Testis (tissue), 5 donors: ENCODE measurements around the gene IL21. TPM values are rescaled to one million over a fixed set of nuclear protein-coding genes. Genes with fewer than 3 reads are reported as not detected.

Source experiments
- DNase-seq: peaks from one replicate; pipeline ENCODE4 v3.0.0-alpha.2; 2019
- H3K27ac ChIP-seq, 2 donors: fragments of 200-600 bp; sonication (generic); one replicate each; pipeline ENCODE4 v1.5.1; 2019
- H3K27me3 ChIP-seq: fragments of 200-600 bp; sonication (generic); one replicate; pipeline ENCODE4 v1.5.1; 2019
- H3K36me3 ChIP-seq: fragments of 200-600 bp; sonication (generic); one replicate; pipeline ENCODE4 v1.5.1; 2017; ENCODE audit warnings: low read depth; ENCODE audit errors: missing control alignments
- H3K4me1 ChIP-seq: fragments of 200-600 bp; sonication (generic); one replicate; pipeline ENCODE4 v1.5.1; 2019
- H3K4me3 ChIP-seq, 2 donors: fragments of 200-600 bp; sonication (generic); one replicate each; pipeline ENCODE4 v1.5.1; 2017 to 2019
- H3K9me3 ChIP-seq: fragments of 200-600 bp; sonication (generic); one replicate; pipeline ENCODE4 v1.5.1; 2017
- CTCF ChIP-seq, 3 experiments: fragments of 450-650 bp in 2 of 3; fragments of 200-600 bp in 1 of 3; sonication (generic) in 1 of 3; IDR thresholded peaks; one replicate each; pipeline ENCODE4 v1.5.1; 2016 to 2019; ENCODE audit warnings: antibody characterized with exemption in 3 of 3, mild to moderate bottlenecking in 2 of 3, moderate library complexity in 1 of 3
- POLR2A ChIP-seq: fragments of 450-650 bp; IDR thresholded peaks from one replicate; pipeline ENCODE4 v1.6.1; 2017; ENCODE audit warnings: antibody characterized with exemption, mild to moderate bottlenecking, moderate library complexity
- WGBS, 2 donors: methylation state at CpG; one replicate each; pipeline ENCODE4 v1.1.5; 2018; 5-methylcytosine and 5-hydroxymethylcytosine counted together
- intact Hi-C: fragments of 100-400 bp; cut with DNase I; formaldehyde crosslinking; loops from one replicate; pipeline ENCODE4 v1.15.1; 2023; ENCODE audit warnings: low total_unique reads
- long read RNA-seq, 2 donors: transcript quantifications; one replicate each; lab custom pipeline, GENCODE V29; 2026
- polyA plus RNA-seq: library from polyadenylated mRNA; stranded (reverse); fragments of 350-450 nt; fragmentation: Illumina TruSeq; extraction: RNeasy Lipid Tissue Mini Kit (QIAGEN cat#74804); gene quantifications from one replicate; pipeline ENCODE4 v1.2.3, GENCODE V29; 2014; ENCODE audit warnings: low read depth, low replicate concordance; ENCODE audit not compliant: insufficient read depth
- total RNA-seq, 2 donors: library from RNA; depleted of rRNA; stranded (reverse); fragments of >200 nt; gene quantifications; one replicate each; pipeline ENCODE4 v1.2.3, GENCODE V29; 2016

The IL21 gene
- total RNA-seq = not detected
- polyA plus RNA-seq = 1.3 TPM
- long read RNA-seq, donor 1 = 0 reads
- long read RNA-seq, donor 2 = 0 reads

- Histone ChIP-seq H3K4me3 (no peak within 1 kb of the TSS), H3K27me3 (no peaks in the 10 kb centered on the region), H3K4me1 (no peaks in the 10 kb centered on the region), H3K9me3 (no peaks in the 10 kb centered on the region), H3K36me3 (no peaks in the 10 kb centered on the region), H3K27ac (no peak within 1 kb of the TSS)
- DNase-seq = no peak
- WGBS, 2 donors = 77 to 86% methylated on average over 4 of the region's 4 CpGs
- TF ChIP-seq POLR2A (no peak), CTCF (IDR thresholded peaks at IDR 0.05) (no peak)
- intact Hi-C loops = no loop called here
Observed at GRCh38 chr4:122621016-122621507, at the start of gene IL21. Gene IL21, minus strand, starts transcription at chr4:122621066. Its CDS starts 55 bp downstream, at chr4:122621011.

GRCh38 chr4:122669911-122670738 is 49.3 kb upstream of the IL21 start:
- 73 to 82% methylated on average over 3 to 30 of the region's 33 CpGs for WGBS, 2 donors
- Histone ChIP-seq H3K36me3 (no peaks in the 10 kb centered on the region), H3K27ac (no peak overlapping the region), H3K9me3 (no peaks in the 10 kb centered on the region), H3K27me3 (no peaks in the 10 kb centered on the region), H3K4me1 (peaks cover 12% of the 10 kb centered on the region), H3K4me3 (no peak overlapping the region)
- no peak for DNase-seq
- TF ChIP-seq CTCF (IDR thresholded peaks at IDR 0.05) (no peak), POLR2A (no peak)
- intact Hi-C loops = no loop called here

GRCh38 chr4:122668241-122668640 is 47.4 kb upstream of the IL21 start:
- Histone ChIP-seq H3K27ac (no peak overlapping the region), H3K36me3 (no peaks in the 10 kb centered on the region), H3K9me3 (no peaks in the 10 kb centered on the region), H3K4me3 (no peak overlapping the region), H3K27me3 (no peaks in the 10 kb centered on the region), H3K4me1 (peaks cover 12% of the 10 kb centered on the region)
- TF ChIP-seq CTCF (IDR thresholded peaks at IDR 0.05) = no peak
- TF ChIP-seq POLR2A = no peak
- DNase-seq = no peak
- 94 to 97% methylated on average over 4 of the region's 4 CpGs for WGBS, 2 donors
- intact Hi-C loops = no loop called here

- TF ChIP-seq CTCF (IDR thresholded peaks at IDR 0.05) (no peak), POLR2A (no peak)
- 33 to 44% methylated on average over 2 of the region's 2 CpGs for WGBS, 2 donors
- intact Hi-C loops = no loop called here
- no peak overlapping the region for H3K4me3 ChIP-seq
- no peak for DNase-seq
- H3K27me3 ChIP-seq = no peaks in the 10 kb centered on the region
- H3K27ac ChIP-seq = no peak overlapping the region
- H3K9me3 ChIP-seq = no peaks in the 10 kb centered on the region
- peaks cover 12% of the 10 kb centered on the region for H3K4me1 ChIP-seq
- H3K36me3 ChIP-seq = no peaks in the 10 kb centered on the region
Observed at GRCh38 chr4:122666527-122667245, 45.8 kb upstream of the IL21 start.
